HepG2 (cell line): ENCODE results near the gene MEF2B.

Experiments used
- FOXJ3 ChIP-seq: sonication (generic); formaldehyde crosslinking; IDR thresholded peaks from 2 replicates; pipeline ENCODE4 v1.4.0; 2020; ENCODE audit warnings: missing genetic modification reagents, mild to moderate bottlenecking, borderline replicate concordance
- FOXK2 ChIP-seq: fragments of 450-650 bp; IDR thresholded peaks from 2 replicates; pipeline ENCODE4 v1.6.1; 2016
- HMG20A ChIP-seq: IDR thresholded peaks from 2 replicates; pipeline ENCODE4 v1.6.1; 2016; ENCODE audit warnings: borderline replicate concordance
- MYNN ChIP-seq: sonication (generic); formaldehyde crosslinking; IDR thresholded peaks from 2 replicates; pipeline ENCODE4 v1.4.0; 2020; ENCODE audit warnings: mild to moderate bottlenecking, low read depth, missing genetic modification reagents
- POLR2A ChIP-seq, 2 experiments: IDR thresholded peaks; 2 replicates each; pipeline ENCODE4 v1.6.1; 2011; ENCODE audit warnings: low read depth in 2 of 2, low read length in 2 of 2, mild to moderate bottlenecking in 1 of 2, moderate library complexity in 1 of 2; ENCODE audit not compliant: insufficient read depth in 1 of 2
- ZFP36L2 ChIP-seq: sonication (generic); formaldehyde crosslinking; IDR thresholded peaks from 2 replicates; pipeline ENCODE4 v1.4.0; 2020; ENCODE audit warnings: missing genetic modification reagents
- TF ChIP-seq, protein P1 (sequence below): sonication (generic); formaldehyde crosslinking; IDR thresholded peaks from 2 replicates; pipeline ENCODE4 v1.4.0; 2020; ENCODE audit warnings: missing genetic modification reagents, borderline replicate concordance

DNA sequence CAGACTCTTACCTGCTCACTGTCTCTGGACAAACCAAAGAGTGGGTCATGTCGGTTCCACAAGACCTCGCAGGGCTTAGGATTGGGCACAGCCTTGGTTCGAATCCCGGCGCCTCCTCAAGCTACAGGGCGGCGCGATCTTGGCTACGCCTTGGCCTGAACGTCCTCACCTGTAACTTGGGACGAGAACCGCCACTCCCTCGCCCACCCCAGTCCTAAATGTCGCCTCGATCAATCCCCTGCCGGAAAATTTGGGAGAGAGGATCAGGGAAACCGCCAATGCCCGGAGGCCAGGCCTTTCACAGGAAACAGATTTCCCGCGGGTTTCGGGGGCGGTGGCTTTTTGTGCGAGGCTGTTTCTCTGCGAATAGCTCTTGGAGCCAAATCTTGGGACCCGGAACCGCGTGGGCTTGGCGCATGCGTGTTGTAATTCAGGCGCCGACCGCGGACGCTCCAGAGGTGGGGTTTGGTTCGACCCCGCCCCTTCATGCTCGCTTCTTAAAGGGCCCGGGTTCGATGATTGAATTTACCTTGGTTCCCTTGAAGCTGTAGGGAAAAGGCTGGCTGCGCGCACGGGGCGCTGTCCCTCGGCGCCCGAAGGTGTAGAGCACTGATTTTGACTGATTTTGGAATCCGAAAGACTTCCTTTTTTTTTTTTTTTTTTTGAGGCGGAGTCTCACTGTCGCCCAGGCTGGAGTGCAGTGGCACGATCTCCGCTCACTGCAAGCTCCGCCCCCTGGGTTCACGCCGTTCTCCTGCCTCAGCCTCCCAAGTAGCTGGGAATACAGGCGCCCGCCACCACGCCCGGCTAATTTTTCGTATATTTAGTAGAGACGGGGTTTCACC, 33.2 kb upstream of the MEF2B start, which contains the start of gene NR2C2AP:
- TF ChIP-seq ZFP36L2 (CRISPR knock-in tag) = no peak
- no peak for TF ChIP-seq FOXK2
- no peak for TF ChIP-seq FOXJ3 (CRISPR knock-in tag)
- TF ChIP-seq, protein P1, sequence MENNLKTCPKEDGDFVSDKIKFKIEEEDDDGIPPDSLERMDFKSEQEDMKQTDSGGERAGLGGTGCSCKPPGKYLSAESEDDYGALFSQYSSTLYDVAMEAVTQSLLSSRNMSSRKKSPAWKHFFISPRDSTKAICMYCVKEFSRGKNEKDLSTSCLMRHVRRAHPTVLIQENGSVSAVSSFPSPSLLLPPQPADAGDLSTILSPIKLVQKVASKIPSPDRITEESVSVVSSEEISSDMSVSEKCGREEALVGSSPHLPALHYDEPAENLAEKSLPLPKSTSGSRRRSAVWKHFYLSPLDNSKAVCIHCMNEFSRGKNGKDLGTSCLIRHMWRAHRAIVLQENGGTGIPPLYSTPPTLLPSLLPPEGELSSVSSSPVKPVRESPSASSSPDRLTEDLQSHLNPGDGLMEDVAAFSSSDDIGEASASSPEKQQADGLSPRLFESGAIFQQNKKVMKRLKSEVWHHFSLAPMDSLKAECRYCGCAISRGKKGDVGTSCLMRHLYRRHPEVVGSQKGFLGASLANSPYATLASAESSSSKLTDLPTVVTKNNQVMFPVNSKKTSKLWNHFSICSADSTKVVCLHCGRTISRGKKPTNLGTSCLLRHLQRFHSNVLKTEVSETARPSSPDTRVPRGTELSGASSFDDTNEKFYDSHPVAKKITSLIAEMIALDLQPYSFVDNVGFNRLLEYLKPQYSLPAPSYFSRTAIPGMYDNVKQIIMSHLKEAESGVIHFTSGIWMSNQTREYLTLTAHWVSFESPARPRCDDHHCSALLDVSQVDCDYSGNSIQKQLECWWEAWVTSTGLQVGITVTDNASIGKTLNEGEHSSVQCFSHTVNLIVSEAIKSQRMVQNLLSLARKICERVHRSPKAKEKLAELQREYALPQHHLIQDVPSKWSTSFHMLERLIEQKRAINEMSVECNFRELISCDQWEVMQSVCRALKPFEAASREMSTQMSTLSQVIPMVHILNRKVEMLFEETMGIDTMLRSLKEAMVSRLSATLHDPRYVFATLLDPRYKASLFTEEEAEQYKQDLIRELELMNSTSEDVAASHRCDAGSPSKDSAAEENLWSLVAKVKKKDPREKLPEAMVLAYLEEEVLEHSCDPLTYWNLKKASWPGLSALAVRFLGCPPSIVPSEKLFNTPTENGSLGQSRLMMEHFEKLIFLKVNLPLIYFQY (CRISPR knock-in tag) = no peak
- TF ChIP-seq HMG20A = no peak
- TF ChIP-seq POLR2A (IDR thresholded peaks at IDR 0.05; ENCODE audit: insufficient read depth in 1 of 2, low read depth in 2 of 2, low read length in 2 of 2) = peak; percentile 48 to 52
- no peak for TF ChIP-seq MYNN
